MCF 10A (cell line): Measurements from ENCODE around the gene ADGRE3. TPM values are rescaled to one million over a fixed set of nuclear protein-coding genes. Genes with fewer than 3 reads are reported as not detected.
"Not testable (repeated sequence)": the region's sequence is repeated elsewhere in the genome, so short reads cannot be mapped to it uniquely, and the experiment has no call there.

Experiments
- BruUV-seq: library from RNA; stranded (reverse); fragments of 400-500 nt; replicated peaks from 2 replicates; lab custom pipeline; 2021; lab: Mats Ljungman, UMichigan
- CTCF ChIA-PET: fragments of 300-600 bp; sonication (Branson Sonifier 250); formaldehyde crosslinking; extraction: SDS; loops from one replicate; lab custom pipeline; 2021; ENCODE audit warnings: antibody characterized with exemption, inconsistent platforms; lab: Yijun Ruan, JAX
- POLR2A ChIA-PET: fragments of 300-600, 350-650 bp; sonication (Branson Sonifier 250); formaldehyde crosslinking; extraction: SDS; loops from one replicate; lab custom pipeline; 2020; ENCODE audit warnings: antibody characterized with exemption, inconsistent platforms; lab: Yijun Ruan, JAX
- DNase-seq: peaks from one replicate; pipeline ENCODE4 v3.0.0-alpha.2; 2018; ENCODE audit not compliant: unreplicated experiment
- H3K27ac Mint-ChIP-seq: one replicate; pipeline ENCODE4 v1.8.0; 2022; ENCODE audit warnings: mild to moderate bottlenecking, low read depth, mixed read lengths; ENCODE audit not compliant: unreplicated experiment
- H3K27me3 Mint-ChIP-seq: one replicate; pipeline ENCODE4 v1.8.0; 2022; ENCODE audit warnings: mixed read lengths; ENCODE audit not compliant: insufficient read depth, unreplicated experiment
- H3K36me3 Mint-ChIP-seq: one replicate; pipeline ENCODE4 v1.8.0; 2022; ENCODE audit warnings: mild to moderate bottlenecking, moderate library complexity, mixed read lengths; ENCODE audit not compliant: insufficient read depth, unreplicated experiment
- H3K4me1 Mint-ChIP-seq: one replicate; pipeline ENCODE4 v1.8.0; 2022; ENCODE audit warnings: mixed read lengths; ENCODE audit not compliant: insufficient read depth, unreplicated experiment
- H3K4me3 Mint-ChIP-seq: one replicate; pipeline ENCODE4 v1.8.0; 2022; ENCODE audit warnings: mild to moderate bottlenecking, moderate library complexity, mixed read lengths; ENCODE audit not compliant: unreplicated experiment
- H3K9me3 Mint-ChIP-seq: one replicate; pipeline ENCODE4 v1.8.0; 2022; ENCODE audit warnings: mixed read lengths; ENCODE audit not compliant: unreplicated experiment
- CTCF ChIP-seq: fragments of 200-600 bp; IDR thresholded peaks from one replicate; pipeline ENCODE4 v1.8.0; 2022; ENCODE audit warnings: antibody characterized with exemption, mild to moderate bottlenecking; ENCODE audit not compliant: unreplicated experiment
- intact Hi-C: fragments of 100-400 bp; cut with micrococcal nuclease; formaldehyde crosslinking; loops from 2 replicates; pipeline ENCODE4 v1.14.1; 2022
- total RNA-seq: library from RNA; stranded (reverse); gene quantifications from 2 replicates; pipeline ENCODE4 v1.2.3, GENCODE V29; 2022

Gene ADGRE3
- total RNA-seq, 1 experiment from 2014 or later = not detected

- no peak overlapping the region for H3K4me3 Mint-ChIP-seq
- H3K36me3 Mint-ChIP-seq = no peaks in the 10 kb centered on the region
- no peak overlapping the region for H3K27ac Mint-ChIP-seq
- H3K4me1 Mint-ChIP-seq = no peaks in the 10 kb centered on the region
- DNase-seq = no peak
- ChIA-PET CTCF (no interaction called here), POLR2A (no interaction called here)
- peaks cover 9% of the 10 kb centered on the region for H3K9me3 Mint-ChIP-seq
- intact Hi-C loops = no loop called here
- no peaks in the 10 kb centered on the region for H3K27me3 Mint-ChIP-seq
- no peak for TF ChIP-seq CTCF
- no TSS peak for BruUV-seq
These were observed 59.0 kb downstream of the ADGRE3 start for GRCh38 chr19:14615623-14616022.

GRCh38 chr19:14614099-14614412, 60.6 kb downstream of the ADGRE3 start:
- BruUV-seq = no TSS peak
- intact Hi-C loops = no loop called here
- DNase-seq = no peak
- Mint-ChIP-seq H3K9me3 (peaks cover 9% of the 10 kb centered on the region), H3K4me1 (no peaks in the 10 kb centered on the region), H3K36me3 (no peaks in the 10 kb centered on the region), H3K27me3 (no peaks in the 10 kb centered on the region), H3K27ac (no peak overlapping the region), H3K4me3 (no peak overlapping the region)
- CTCF ChIA-PET = interaction anchor here (0.8 kb wide), 1 partner anchor 73 kb away, joined by 3 read pairs; no protein-coding TSS in a partner anchor
- no peak for TF ChIP-seq CTCF
- POLR2A ChIA-PET = no interaction called here

- H3K4me3 Mint-ChIP-seq, intact Hi-C loops, H3K9me3 Mint-ChIP-seq, H3K36me3 Mint-ChIP-seq, H3K4me1 Mint-ChIP-seq, BruUV-seq, H3K27ac Mint-ChIP-seq, H3K27me3 Mint-ChIP-seq, DNase-seq, POLR2A ChIA-PET: not testable (repeated sequence)
- CTCF ChIA-PET = interaction anchor here (0.7 to 0.8 kb wide), 3 partner anchors 15 to 73 kb away, joined by 3 read pairs; no protein-coding TSS in a partner anchor
These were observed 61.1 kb downstream of the ADGRE3 start for GRCh38 chr19:14613399-14614098.

GRCh38 chr19:14612657-14613056, 62.0 kb downstream of the ADGRE3 start:
- no peaks in the 10 kb centered on the region for H3K27me3 Mint-ChIP-seq
- no peak overlapping the region for H3K27ac Mint-ChIP-seq
- CTCF ChIA-PET = no interaction called here
- no peak for TF ChIP-seq CTCF
- no peak overlapping the region for H3K4me3 Mint-ChIP-seq
- intact Hi-C loops = no loop called here
- POLR2A ChIA-PET = no interaction called here
- no peak for DNase-seq
- no peaks in the 10 kb centered on the region for H3K36me3 Mint-ChIP-seq
- no peaks in the 10 kb centered on the region for H3K4me1 Mint-ChIP-seq
- H3K9me3 Mint-ChIP-seq = peaks cover 8% of the 10 kb centered on the region
- no TSS peak for BruUV-seq

- H3K4me3 Mint-ChIP-seq, BruUV-seq, intact Hi-C loops, H3K36me3 Mint-ChIP-seq, POLR2A ChIA-PET, H3K4me1 Mint-ChIP-seq, H3K27ac Mint-ChIP-seq, DNase-seq, CTCF ChIA-PET, H3K9me3 Mint-ChIP-seq, H3K27me3 Mint-ChIP-seq: not testable (repeated sequence)
These were observed 62.4 kb downstream of the ADGRE3 start for GRCh38 chr19:14612242-14612641.
